H9 (cell line): ENCODE measurements around the gene APOA4. TPM values are rescaled to one million over a fixed set of nuclear protein-coding genes. Genes with fewer than 3 reads are reported as not detected.

ENCODE experiments used
- DNase-seq: peaks from one replicate; pipeline ENCODE4 v3.0.0-alpha.2; 2017
- H2AFZ ChIP-seq: one replicate; pipeline ENCODE4 v1.6.1; 2013; ENCODE audit warnings: mild to moderate bottlenecking, low read length, control low read depth, moderate library complexity
- H2AK5ac ChIP-seq: 2 replicates; pipeline ENCODE4 v1.6.1; 2013; ENCODE audit warnings: low read length, control low read depth, mixed read lengths; ENCODE audit not compliant: insufficient read length
- H2BK120ac ChIP-seq: one replicate; pipeline ENCODE4 v1.6.1; 2013; ENCODE audit warnings: low read depth, mild to moderate bottlenecking, low read length, control low read depth, inconsistent platforms; ENCODE audit not compliant: poor library complexity, severe bottlenecking
- H2BK12ac ChIP-seq: 2 replicates; pipeline ENCODE4 v1.6.1; 2013; ENCODE audit warnings: low read length, control low read depth, mixed read lengths, low read depth; ENCODE audit not compliant: insufficient read length
- H2BK15ac ChIP-seq: 2 replicates; pipeline ENCODE4 v1.6.1; 2013; ENCODE audit warnings: low read depth, low read length, control low read depth
- H2BK20ac ChIP-seq: one replicate; pipeline ENCODE4 v1.6.1; 2013; ENCODE audit warnings: low read depth, mild to moderate bottlenecking, low read length, control low read depth, inconsistent platforms; ENCODE audit not compliant: poor library complexity, severe bottlenecking
- H2BK5ac ChIP-seq: 2 replicates; pipeline ENCODE4 v1.6.1; 2013; ENCODE audit warnings: low read length, control low read depth, mixed read lengths; ENCODE audit not compliant: insufficient read length
- H3K14ac ChIP-seq: 2 replicates; pipeline ENCODE4 v1.6.1; 2013; ENCODE audit warnings: low read length, control low read depth; ENCODE audit not compliant: insufficient read depth
- H3K18ac ChIP-seq: 2 replicates; pipeline ENCODE4 v1.6.1; 2013; ENCODE audit warnings: low read depth, mild to moderate bottlenecking, mixed read lengths, low read length, control low read depth; ENCODE audit not compliant: insufficient read length
- H3K23ac ChIP-seq: 2 replicates; pipeline ENCODE4 v1.6.1; 2013; ENCODE audit warnings: low read length, control low read depth, mixed read lengths, low read depth; ENCODE audit not compliant: insufficient read length
- H3K23me2 ChIP-seq: 2 replicates; pipeline ENCODE4 v1.6.1; 2013; ENCODE audit warnings: low read depth, mild to moderate bottlenecking, mixed read lengths, low read length, control low read depth; ENCODE audit not compliant: insufficient read length, poor library complexity, severe bottlenecking
- H3K27ac ChIP-seq: 2 replicates; pipeline ENCODE4 v1.5.1; 2013; ENCODE audit warnings: low read length, control low read depth, mixed read lengths, low read depth; ENCODE audit not compliant: insufficient read length
- H3K27me3 ChIP-seq: 2 replicates; pipeline ENCODE4 v1.6.1; 2013; ENCODE audit warnings: low read length, control low read depth, inconsistent platforms; ENCODE audit not compliant: insufficient read depth
- H3K4ac ChIP-seq: 2 replicates; pipeline ENCODE4 v1.6.1; 2013; ENCODE audit warnings: low read depth, mild to moderate bottlenecking, control low read depth, inconsistent platforms, low read length, moderate library complexity
- H3K4me1 ChIP-seq: 2 replicates; pipeline ENCODE4 v1.6.1; 2013; ENCODE audit warnings: low read length, control low read depth, inconsistent platforms; ENCODE audit not compliant: insufficient read depth
- H3K4me2 ChIP-seq: 2 replicates; pipeline ENCODE4 v1.6.1; 2013; ENCODE audit warnings: low read length, control low read depth, mixed read lengths; ENCODE audit not compliant: insufficient read length, insufficient read depth
- H3K56ac ChIP-seq: 2 replicates; pipeline ENCODE4 v1.6.1; 2013; ENCODE audit warnings: low read depth, mild to moderate bottlenecking, mixed read lengths, low read length, control low read depth; ENCODE audit not compliant: insufficient read length
- H3K79me1 ChIP-seq: 2 replicates; pipeline ENCODE4 v1.6.1; 2013; ENCODE audit warnings: low read depth, mild to moderate bottlenecking, moderate library complexity, low read length, control low read depth, inconsistent platforms; ENCODE audit not compliant: insufficient read depth, poor library complexity, severe bottlenecking
- H3K79me2 ChIP-seq: 2 replicates; pipeline ENCODE4 v1.6.1; 2013; ENCODE audit warnings: low read length, control low read depth, inconsistent platforms; ENCODE audit not compliant: insufficient read depth
- H3K9ac ChIP-seq: 2 replicates; pipeline ENCODE4 v1.6.1; 2013; ENCODE audit warnings: low read length, control low read depth, mixed read lengths; ENCODE audit not compliant: insufficient read length; ENCODE audit errors: extremely low read depth
- H3K9me3 ChIP-seq: one replicate; pipeline ENCODE4 v1.6.1; 2013; ENCODE audit warnings: low read depth, low read length, inconsistent platforms; ENCODE audit not compliant: control insufficient read depth
- H3T11ph ChIP-seq: one replicate; pipeline ENCODE4 v1.6.1; 2013; ENCODE audit warnings: mild to moderate bottlenecking, low read length, control low read depth, inconsistent platforms
- H4K20me1 ChIP-seq: one replicate; pipeline ENCODE4 v1.6.1; 2013; ENCODE audit not compliant: control insufficient read depth, insufficient read length, insufficient read depth
- H4K5ac ChIP-seq: 2 replicates; pipeline ENCODE4 v1.6.1; 2013; ENCODE audit warnings: low read depth, mild to moderate bottlenecking, mixed read lengths, low read length, control low read depth; ENCODE audit not compliant: insufficient read length
- H4K8ac ChIP-seq: replicated peaks from 2 replicates; pipeline ENCODE4 v1.6.1; 2013; ENCODE audit warnings: low read length, control low read depth, mixed read lengths, low read depth; ENCODE audit not compliant: insufficient read length
- H4K91ac ChIP-seq: 2 replicates; pipeline ENCODE4 v1.6.1; 2013; ENCODE audit warnings: low read depth, mild to moderate bottlenecking, moderate library complexity, mixed read lengths, low read length, control low read depth; ENCODE audit not compliant: insufficient read length
- H3K27ac Mint-ChIP-seq, 3 experiments: 2 replicates in 2 of 3; 3 replicates in 1 of 3; pipeline ENCODE4 v1.8.0; 2020 to 2021; ENCODE audit warnings: mixed read lengths in 3 of 3, mild to moderate bottlenecking in 1 of 3, moderate library complexity in 1 of 3
- H3K27me3 Mint-ChIP-seq: 2 replicates; pipeline ENCODE4 v1.8.0; 2021; ENCODE audit warnings: low read depth, mild to moderate bottlenecking, moderate library complexity, mixed read lengths
- H3K36me3 Mint-ChIP-seq, 3 experiments: 2 replicates in 2 of 3; 3 replicates in 1 of 3; pipeline ENCODE4 v1.8.0; 2020 to 2021; ENCODE audit warnings: low read depth in 3 of 3, mixed read lengths in 3 of 3; ENCODE audit not compliant: insufficient read depth in 1 of 3
- H3K4me1 Mint-ChIP-seq, 2 experiments: 2 replicates each; pipeline ENCODE4 v1.8.0; 2020; ENCODE audit warnings: mixed read lengths in 2 of 2
- H3K4me3 Mint-ChIP-seq, 2 experiments: 2 replicates in 1 of 2; 3 replicates in 1 of 2; pipeline ENCODE4 v1.8.0; 2020 to 2021; ENCODE audit warnings: mild to moderate bottlenecking in 2 of 2, mixed read lengths in 2 of 2, moderate library complexity in 1 of 2
- H3K9me3 Mint-ChIP-seq, 2 experiments: 2 replicates in 1 of 2; 3 replicates in 1 of 2; pipeline ENCODE4 v1.8.0; 2020; ENCODE audit warnings: mild to moderate bottlenecking in 2 of 2, mixed read lengths in 2 of 2, moderate library complexity in 1 of 2
- WGBS: extraction: QIAGEN DNeasy Blood & Tissue Kit; methylation state at CpG from one replicate; pipeline ENCODE4 v1.1.7; 2013; ENCODE audit warnings: missing lambda C conversion rate, low lambda C conversion rate, mixed read lengths; ENCODE audit not compliant: insufficient read length; ENCODE audit errors: extremely low coverage; 5-methylcytosine and 5-hydroxymethylcytosine counted together
- total RNA-seq: library from RNA; stranded (reverse); gene quantifications from 2 replicates; pipeline ENCODE4 v1.2.1, GENCODE V29; 2021
- TF ChIP-seq, protein P1 (sequence below): fragments of 200-600 bp; sonication (generic); conservative IDR thresholded peaks from 3 replicates; pipeline ENCODE4 v1.8.0; 2021; ENCODE audit warnings: antibody characterized with exemption, mild to moderate bottlenecking

The APOA4 gene
- total RNA-seq, 1 experiment from 2014 or later = not detected

DNA sequence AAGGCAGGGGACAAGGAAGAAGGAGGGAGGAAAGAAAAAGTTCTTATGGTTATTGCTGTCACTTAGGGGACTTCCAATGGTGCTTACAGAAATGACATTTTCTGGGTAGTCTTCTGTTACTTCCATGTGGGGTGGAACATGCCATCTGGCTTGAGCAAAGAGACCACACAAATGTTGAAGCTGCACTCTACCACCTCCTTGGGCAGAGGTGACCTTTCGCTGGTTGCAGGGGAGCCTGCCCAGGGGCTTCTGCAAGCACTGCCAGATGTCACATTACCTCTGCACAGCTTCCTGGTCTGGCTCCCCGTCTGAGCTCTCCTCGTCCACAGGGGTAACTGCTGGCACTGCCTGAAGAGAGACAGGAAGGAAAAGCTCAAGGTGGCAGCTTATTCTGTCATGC, 47.0 kb upstream of the APOA4 start:
- no peak overlapping the region for H3K18ac ChIP-seq
- H3K23me2 ChIP-seq = no peaks in the 10 kb centered on the region
- no peak overlapping the region for H2BK20ac ChIP-seq
- H3K23ac ChIP-seq = no peak overlapping the region
- no peak overlapping the region for H3K56ac ChIP-seq
- no peaks in the 10 kb centered on the region for H3K9me3 ChIP-seq
- no peak overlapping the region for H3K14ac ChIP-seq
- H3K27ac ChIP-seq = no peak overlapping the region
- H4K20me1 ChIP-seq = peaks cover 2% of the 10 kb centered on the region
- H3K4me2 ChIP-seq = no peak overlapping the region
- no peak overlapping the region for H3T11ph ChIP-seq
- no peak overlapping the region for H2BK12ac ChIP-seq
- no peak overlapping the region for H2BK120ac ChIP-seq
- Mint-ChIP-seq H3K9me3 (no peaks in the 10 kb centered on the region), H3K27me3 (no peaks in the 10 kb centered on the region), H3K36me3 (peaks cover 17 to 74% (median 67%) of the 10 kb centered on the region in 3 experiments; a peak in 6 of 7 replicates), H3K4me1 (no peaks in the 10 kb centered on the region), H3K4me3 (no peak overlapping the region), H3K27ac (no peak overlapping the region)
- no peak overlapping the region for H3K4ac ChIP-seq
- no peak for DNase-seq
- no peak overlapping the region for H2BK5ac ChIP-seq
- no peak overlapping the region for H4K5ac ChIP-seq
- H2AFZ ChIP-seq = no peak overlapping the region
- H4K8ac ChIP-seq = no peak overlapping the region
- TF ChIP-seq, protein P1, sequence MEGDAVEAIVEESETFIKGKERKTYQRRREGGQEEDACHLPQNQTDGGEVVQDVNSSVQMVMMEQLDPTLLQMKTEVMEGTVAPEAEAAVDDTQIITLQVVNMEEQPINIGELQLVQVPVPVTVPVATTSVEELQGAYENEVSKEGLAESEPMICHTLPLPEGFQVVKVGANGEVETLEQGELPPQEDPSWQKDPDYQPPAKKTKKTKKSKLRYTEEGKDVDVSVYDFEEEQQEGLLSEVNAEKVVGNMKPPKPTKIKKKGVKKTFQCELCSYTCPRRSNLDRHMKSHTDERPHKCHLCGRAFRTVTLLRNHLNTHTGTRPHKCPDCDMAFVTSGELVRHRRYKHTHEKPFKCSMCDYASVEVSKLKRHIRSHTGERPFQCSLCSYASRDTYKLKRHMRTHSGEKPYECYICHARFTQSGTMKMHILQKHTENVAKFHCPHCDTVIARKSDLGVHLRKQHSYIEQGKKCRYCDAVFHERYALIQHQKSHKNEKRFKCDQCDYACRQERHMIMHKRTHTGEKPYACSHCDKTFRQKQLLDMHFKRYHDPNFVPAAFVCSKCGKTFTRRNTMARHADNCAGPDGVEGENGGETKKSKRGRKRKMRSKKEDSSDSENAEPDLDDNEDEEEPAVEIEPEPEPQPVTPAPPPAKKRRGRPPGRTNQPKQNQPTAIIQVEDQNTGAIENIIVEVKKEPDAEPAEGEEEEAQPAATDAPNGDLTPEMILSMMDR = no peak
- no peaks in the 10 kb centered on the region for H3K4me1 ChIP-seq
- H3K9ac ChIP-seq = no peak overlapping the region
- H2BK15ac ChIP-seq = no peak overlapping the region
- H4K91ac ChIP-seq = no peak overlapping the region
- H3K27me3 ChIP-seq = no peaks in the 10 kb centered on the region
- H3K79me1 ChIP-seq = no peaks in the 10 kb centered on the region
- no CpG with 5 or more reads among the region's 3 CpGs for WGBS
- H3K79me2 ChIP-seq = no peaks in the 10 kb centered on the region
- H2AK5ac ChIP-seq = no peak overlapping the region
